ENCODE measurements around the gene ERCC6L2. TPM values are rescaled to one million over a fixed set of nuclear protein-coding genes. Genes with fewer than 3 reads are reported as not detected.

Gene ERCC6L2
- total and polyA plus RNA-seq, 2 donors, result 13.3 to 67.0 TPM

- Histone ChIP-seq H3K27me3 (ENCODE audit: control insufficient read depth in 2 of 2, insufficient read depth in 1 of 2, low read length in 1 of 2) (no peaks in the 10 kb centered on the region), H3K9me3 (ENCODE audit: control insufficient read depth in 2 of 2, insufficient read depth in 1 of 2, low read length in 1 of 2) (no peaks in the 10 kb centered on the region), H3K4me1 (ENCODE audit: control insufficient read depth in 2 of 2, insufficient read depth in 2 of 2, low read length in 2 of 2) (peaks cover 0 to 5% of the 10 kb centered on the region in 2 donors), H3K4me3 (ENCODE audit: low read length in 2 of 2) (no peak overlapping the region), H3K36me3 (ENCODE audit: control insufficient read depth in 2 of 2, insufficient read depth in 2 of 2, low read length in 1 of 2) (no peaks in the 10 kb centered on the region), H3K27ac (ENCODE audit: low read depth in 1 of 2, low read length in 1 of 2) (no peak overlapping the region)
- 86% methylated on average over 2 of the region's 2 CpGs for WGBS
- no peak for DNase-seq (ENCODE audit: low read depth in 6 of 9, low spot score in 9 of 9)
These were observed 18.4 kb upstream of the ERCC6L2 start for GRCh38 chr9:95857124-95857523.

GRCh38 chr9:95857896-95858295, 17.6 kb upstream of the ERCC6L2 start:
- no peaks in the 10 kb centered on the region for H3K36me3 ChIP-seq (ENCODE audit: control insufficient read depth in 2 of 2, insufficient read depth in 2 of 2, low read length in 1 of 2)
- H3K27me3 ChIP-seq (ENCODE audit: control insufficient read depth in 2 of 2, insufficient read depth in 1 of 2, low read length in 1 of 2), result no peaks in the 10 kb centered on the region
- H3K9me3 ChIP-seq (ENCODE audit: control insufficient read depth in 2 of 2, insufficient read depth in 1 of 2, low read length in 1 of 2), result no peaks in the 10 kb centered on the region
- H3K4me3 ChIP-seq (ENCODE audit: low read length in 2 of 2), result no peak overlapping the region
- no peak for DNase-seq (ENCODE audit: low read depth in 6 of 9, low spot score in 9 of 9)
- H3K4me1 ChIP-seq (ENCODE audit: control insufficient read depth in 2 of 2, insufficient read depth in 2 of 2, low read length in 2 of 2), result peaks cover 0 to 5% of the 10 kb centered on the region in 2 donors
- peak overlapping the region in 1 of 2 donors; percentile 34 for H3K27ac ChIP-seq (ENCODE audit: low read depth in 1 of 2, low read length in 1 of 2)

- no peak for DNase-seq (ENCODE audit: low read depth in 6 of 9, low spot score in 9 of 9)
- H3K36me3 ChIP-seq (ENCODE audit: control insufficient read depth in 2 of 2, insufficient read depth in 2 of 2, low read length in 1 of 2), result no peaks in the 10 kb centered on the region
- H3K4me1 ChIP-seq (ENCODE audit: control insufficient read depth in 2 of 2, insufficient read depth in 2 of 2, low read length in 2 of 2), result peaks cover 0 to 2% of the 10 kb centered on the region in 2 donors
- no peaks in the 10 kb centered on the region for H3K27me3 ChIP-seq (ENCODE audit: control insufficient read depth in 2 of 2, insufficient read depth in 1 of 2, low read length in 1 of 2)
- H3K27ac ChIP-seq (ENCODE audit: low read depth in 1 of 2, low read length in 1 of 2), result no peak overlapping the region
- no peaks in the 10 kb centered on the region for H3K9me3 ChIP-seq (ENCODE audit: control insufficient read depth in 2 of 2, insufficient read depth in 1 of 2, low read length in 1 of 2)
- no peak overlapping the region for H3K4me3 ChIP-seq (ENCODE audit: low read length in 2 of 2)
These were observed 13.1 kb upstream of the ERCC6L2 start for GRCh38 chr9:95862343-95862742.

- H3K4me3 ChIP-seq (ENCODE audit: low read length in 2 of 2), result no peak overlapping the region
- H3K27ac ChIP-seq (ENCODE audit: low read depth in 1 of 2, low read length in 1 of 2), result no peak overlapping the region
- no peaks in the 10 kb centered on the region for H3K27me3 ChIP-seq (ENCODE audit: control insufficient read depth in 2 of 2, insufficient read depth in 1 of 2, low read length in 1 of 2)
- WGBS, result 98% methylated on average over 3 of the region's 3 CpGs
- no peaks in the 10 kb centered on the region for H3K9me3 ChIP-seq (ENCODE audit: control insufficient read depth in 2 of 2, insufficient read depth in 1 of 2, low read length in 1 of 2)
- no peaks in the 10 kb centered on the region for H3K36me3 ChIP-seq (ENCODE audit: control insufficient read depth in 2 of 2, insufficient read depth in 2 of 2, low read length in 1 of 2)
- H3K4me1 ChIP-seq (ENCODE audit: control insufficient read depth in 2 of 2, insufficient read depth in 2 of 2, low read length in 2 of 2), result no peaks in the 10 kb centered on the region
- DNase-seq (ENCODE audit: low read depth in 6 of 9, low spot score in 9 of 9), result no peak
These were observed 10.5 kb upstream of the ERCC6L2 start for GRCh38 chr9:95864852-95865580.

GRCh38 chr9:95870352-95870751, 5.1 kb upstream of the ERCC6L2 start:
- no peak overlapping the region for H3K27ac ChIP-seq (ENCODE audit: low read depth in 1 of 2, low read length in 1 of 2)
- no peaks in the 10 kb centered on the region for H3K9me3 ChIP-seq (ENCODE audit: control insufficient read depth in 2 of 2, insufficient read depth in 1 of 2, low read length in 1 of 2)
- WGBS, result 64% methylated on average over 1 of the region's 1 CpG
- H3K36me3 ChIP-seq (ENCODE audit: control insufficient read depth in 2 of 2, insufficient read depth in 2 of 2, low read length in 1 of 2), result no peaks in the 10 kb centered on the region
- H3K27me3 ChIP-seq (ENCODE audit: control insufficient read depth in 2 of 2, insufficient read depth in 1 of 2, low read length in 1 of 2), result no peaks in the 10 kb centered on the region
- peaks cover 4% of the 10 kb centered on the region in 2 donors for H3K4me1 ChIP-seq (ENCODE audit: control insufficient read depth in 2 of 2, insufficient read depth in 2 of 2, low read length in 2 of 2)
- no peak overlapping the region for H3K4me3 ChIP-seq (ENCODE audit: low read length in 2 of 2)
- no peak for DNase-seq (ENCODE audit: low read depth in 6 of 9, low spot score in 9 of 9)

- WGBS, result 77% methylated on average over 1 of the region's 1 CpG
- Histone ChIP-seq H3K9me3 (ENCODE audit: control insufficient read depth in 2 of 2, insufficient read depth in 1 of 2, low read length in 1 of 2) (no peaks in the 10 kb centered on the region), H3K27ac (ENCODE audit: low read depth in 1 of 2, low read length in 1 of 2) (no peak overlapping the region), H3K36me3 (ENCODE audit: control insufficient read depth in 2 of 2, insufficient read depth in 2 of 2, low read length in 1 of 2) (no peaks in the 10 kb centered on the region), H3K4me3 (ENCODE audit: low read length in 2 of 2) (no peak overlapping the region), H3K4me1 (ENCODE audit: control insufficient read depth in 2 of 2, insufficient read depth in 2 of 2, low read length in 2 of 2) (peaks cover 4% of the 10 kb centered on the region in 2 donors), H3K27me3 (ENCODE audit: control insufficient read depth in 2 of 2, insufficient read depth in 1 of 2, low read length in 1 of 2) (no peaks in the 10 kb centered on the region)
- no peak for DNase-seq (ENCODE audit: low read depth in 6 of 9, low spot score in 9 of 9)
These were observed 4.6 kb upstream of the ERCC6L2 start for GRCh38 chr9:95870906-95871305.

- no peaks in the 10 kb centered on the region for H3K36me3 ChIP-seq (ENCODE audit: control insufficient read depth in 2 of 2, insufficient read depth in 2 of 2, low read length in 1 of 2)
- no peaks in the 10 kb centered on the region for H3K27me3 ChIP-seq (ENCODE audit: control insufficient read depth in 2 of 2, insufficient read depth in 1 of 2, low read length in 1 of 2)
- no peaks in the 10 kb centered on the region for H3K9me3 ChIP-seq (ENCODE audit: control insufficient read depth in 2 of 2, insufficient read depth in 1 of 2, low read length in 1 of 2)
- peaks cover 9 to 13% of the 10 kb centered on the region in 2 donors for H3K4me1 ChIP-seq (ENCODE audit: control insufficient read depth in 2 of 2, insufficient read depth in 2 of 2, low read length in 2 of 2)
- peak overlapping the region in 1 of 2 donors; percentile 100 for H3K27ac ChIP-seq (ENCODE audit: low read depth in 1 of 2, low read length in 1 of 2)
- no peak overlapping the region for H3K4me3 ChIP-seq (ENCODE audit: low read length in 2 of 2)
- peak in 1 of 9 donors; percentile 9 for DNase-seq (ENCODE audit: low read depth in 6 of 9, low spot score in 9 of 9)
- 29% methylated on average over 10 of the region's 10 CpGs for WGBS
These were observed 1.0 kb upstream of the ERCC6L2 start for GRCh38 chr9:95874303-95874988.

GRCh38 chr9:95874989-95875304, 544 bp upstream of the ERCC6L2 start:
- under 1% methylated on average over 20 of the region's 20 CpGs for WGBS
- Histone ChIP-seq H3K36me3 (ENCODE audit: control insufficient read depth in 2 of 2, insufficient read depth in 2 of 2, low read length in 1 of 2) (no peaks in the 10 kb centered on the region), H3K27me3 (ENCODE audit: control insufficient read depth in 2 of 2, insufficient read depth in 1 of 2, low read length in 1 of 2) (no peaks in the 10 kb centered on the region), H3K4me3 (ENCODE audit: low read length in 2 of 2) (no peak overlapping the region), H3K9me3 (ENCODE audit: control insufficient read depth in 2 of 2, insufficient read depth in 1 of 2, low read length in 1 of 2) (no peaks in the 10 kb centered on the region), H3K4me1 (ENCODE audit: control insufficient read depth in 2 of 2, insufficient read depth in 2 of 2, low read length in 2 of 2) (peaks cover 9 to 13% of the 10 kb centered on the region in 2 donors), H3K27ac (ENCODE audit: low read depth in 1 of 2, low read length in 1 of 2) (peak overlapping the region in 1 of 2 donors; percentile 100)
- DNase-seq (ENCODE audit: low read depth in 6 of 9, low spot score in 9 of 9), result peak in 7 of 9 donors; percentile 32 to 76 (median 46)

GRCh38 chr9:95876138-95876444, 600 bp downstream of the ERCC6L2 start:
- peaks cover 9 to 13% of the 10 kb centered on the region in 2 donors for H3K4me1 ChIP-seq (ENCODE audit: control insufficient read depth in 2 of 2, insufficient read depth in 2 of 2, low read length in 2 of 2)
- H3K4me3 ChIP-seq (ENCODE audit: low read length in 2 of 2), result no peak overlapping the region
- peaks cover 0 to 2% of the 10 kb centered on the region in 2 donors for H3K36me3 ChIP-seq (ENCODE audit: control insufficient read depth in 2 of 2, insufficient read depth in 2 of 2, low read length in 1 of 2)
- H3K27me3 ChIP-seq (ENCODE audit: control insufficient read depth in 2 of 2, insufficient read depth in 1 of 2, low read length in 1 of 2), result no peaks in the 10 kb centered on the region
- peak overlapping the region in 1 of 2 donors; percentile 100 for H3K27ac ChIP-seq (ENCODE audit: low read depth in 1 of 2, low read length in 1 of 2)
- DNase-seq (ENCODE audit: low read depth in 6 of 9, low spot score in 9 of 9), result no peak
- no peaks in the 10 kb centered on the region for H3K9me3 ChIP-seq (ENCODE audit: control insufficient read depth in 2 of 2, insufficient read depth in 1 of 2, low read length in 1 of 2)
- WGBS, result 2% methylated on average over 9 of the region's 9 CpGs

Data from thymus (tissue), 11 donors.